Panc1 (cell line): ENCODE measurements around the gene OR2T35. TPM values are rescaled to one million over a fixed set of nuclear protein-coding genes. Genes with fewer than 3 reads are reported as not detected.

Experiments
- ATAC-seq: fragments of 200-7000 bp; cut with Tn5 transposase; 2 replicates; pipeline ENCODE4 v1.9.1; 2020; ENCODE audit warnings: mild to moderate bottlenecking, moderate library complexity
- BruUV-seq: library from RNA; stranded (reverse); fragments of 400-500 nt; replicated peaks from 2 replicates; lab custom pipeline; 2021; lab: Mats Ljungman, UMichigan
- CTCF ChIA-PET: fragments of 300-600 bp; sonication (Branson Sonifier 250); formaldehyde crosslinking; loops from one replicate; lab custom pipeline; 2022; ENCODE audit warnings: antibody characterized with exemption; lab: Charles Lee
- POLR2A ChIA-PET: fragments of 300-600 bp; sonication (Branson Sonifier 250); formaldehyde crosslinking; loops from one replicate; lab custom pipeline; 2022; ENCODE audit warnings: antibody characterized with exemption; lab: Charles Lee
- DNase-seq: peaks from one replicate; pipeline ENCODE4 v3.0.0-alpha.2; 2010; ENCODE audit warnings: low read depth, low spot score
- H3K27ac ChIP-seq: 2 replicates; pipeline ENCODE4 v1.5.1; 2011; ENCODE audit warnings: mild to moderate bottlenecking, low read length, inconsistent platforms
- H3K27me3 ChIP-seq: fragments of 200-500 bp; sonication (Bioruptor generic); 2 replicates; pipeline ENCODE4 v1.6.0; 2014; ENCODE audit warnings: low read length, inconsistent platforms; ENCODE audit not compliant: control insufficient read depth, insufficient read depth
- H3K36me3 ChIP-seq: fragments of 200-500 bp; sonication (Bioruptor generic); 2 replicates; pipeline ENCODE4 v1.5.1; 2014; ENCODE audit warnings: inconsistent platforms, mild to moderate bottlenecking, low read length, moderate library complexity; ENCODE audit not compliant: control insufficient read depth, insufficient read depth
- H3K4me1 ChIP-seq: 2 replicates; pipeline ENCODE4 v1.5.1; 2011; ENCODE audit warnings: inconsistent platforms, mild to moderate bottlenecking, low read length, moderate library complexity; ENCODE audit not compliant: control insufficient read depth, insufficient read depth
- H3K4me3 ChIP-seq, 2 experiments: 2 replicates each; pipeline ENCODE4 v1.5.1; 2011 to 2012; ENCODE audit warnings: low read depth in 2 of 2, low read length in 2 of 2, mild to moderate bottlenecking in 2 of 2, inconsistent platforms in 1 of 2, moderate library complexity in 1 of 2
- H3K9me3 ChIP-seq: fragments of 200-500 bp; sonication (Bioruptor generic); 2 replicates; pipeline ENCODE4 v1.5.1; 2014; ENCODE audit warnings: low read depth, mild to moderate bottlenecking, inconsistent platforms, low read length, moderate library complexity; ENCODE audit not compliant: control insufficient read depth, insufficient read depth
- POLR2AphosphoS5 ChIP-seq: IDR thresholded peaks from 2 replicates; pipeline ENCODE4 v1.6.1; 2012; ENCODE audit warnings: mild to moderate bottlenecking, low read depth, low read length, moderate library complexity
- SIN3A ChIP-seq: IDR thresholded peaks from 2 replicates; pipeline ENCODE4 v1.6.1; 2012; ENCODE audit warnings: low read depth, mild to moderate bottlenecking, low read length, moderate library complexity, borderline replicate concordance; ENCODE audit not compliant: insufficient read depth
- TCF7L2 ChIP-seq: IDR thresholded peaks from 2 replicates; pipeline ENCODE4 v1.6.1; 2011; ENCODE audit warnings: mild to moderate bottlenecking, low read depth, low read length, inconsistent platforms
- in situ Hi-C: cut with HindIII; loops from 2 replicates; pipeline ENCODE4 v1.10.0; 2016; ENCODE audit warnings: low sequenced_read_pairs, low pct_unique_long_range_greater_than_20kb
- intact Hi-C: fragments of 100-400 bp; cut with micrococcal nuclease; formaldehyde crosslinking; loops from one replicate; pipeline ENCODE4 v1.10.0; 2022; ENCODE audit not compliant: unreplicated experiment
- total RNA-seq: library from RNA; stranded (reverse); gene quantifications from one replicate; pipeline ENCODE4 v1.2.1, GENCODE V29; 2021; ENCODE audit not compliant: unreplicated experiment
- TF ChIP-seq, protein P1 (sequence below): fragments of 450-650 bp; IDR thresholded peaks from 2 replicates; pipeline ENCODE4 v1.5.1; 2017; ENCODE audit warnings: mild to moderate bottlenecking
- TF ChIP-seq, protein P2 (sequence below), 2 experiments: IDR thresholded peaks; 2 replicates each; pipeline ENCODE4 v1.6.1; 2011 to 2012; ENCODE audit warnings: low read depth in 2 of 2, control low read depth in 1 of 2, low read length in 1 of 2, mild to moderate bottlenecking in 1 of 2, moderate library complexity in 1 of 2; ENCODE audit not compliant: insufficient read depth in 1 of 2

OR2T35 gene
- total RNA-seq, 1 experiment from 2014 or later, result not detected

- CTCF ChIA-PET, result no interaction called here
- no TSS peak for BruUV-seq
- intact Hi-C loops (no loop called here), in situ Hi-C loops (no loop called here)
- ATAC-seq (peak; percentile 84), DNase-seq (peak; percentile 18)
- no peaks in the 10 kb centered on the region for H3K36me3 ChIP-seq
- H3K4me3 ChIP-seq, result no peak overlapping the region
- H3K27ac ChIP-seq, result no peak overlapping the region
- H3K9me3 ChIP-seq, result no peaks in the 10 kb centered on the region
- no peaks in the 10 kb centered on the region for H3K27me3 ChIP-seq
- POLR2A ChIA-PET, result no interaction called here
- H3K4me1 ChIP-seq, result no peaks in the 10 kb centered on the region
- TF ChIP-seq, protein P1, sequence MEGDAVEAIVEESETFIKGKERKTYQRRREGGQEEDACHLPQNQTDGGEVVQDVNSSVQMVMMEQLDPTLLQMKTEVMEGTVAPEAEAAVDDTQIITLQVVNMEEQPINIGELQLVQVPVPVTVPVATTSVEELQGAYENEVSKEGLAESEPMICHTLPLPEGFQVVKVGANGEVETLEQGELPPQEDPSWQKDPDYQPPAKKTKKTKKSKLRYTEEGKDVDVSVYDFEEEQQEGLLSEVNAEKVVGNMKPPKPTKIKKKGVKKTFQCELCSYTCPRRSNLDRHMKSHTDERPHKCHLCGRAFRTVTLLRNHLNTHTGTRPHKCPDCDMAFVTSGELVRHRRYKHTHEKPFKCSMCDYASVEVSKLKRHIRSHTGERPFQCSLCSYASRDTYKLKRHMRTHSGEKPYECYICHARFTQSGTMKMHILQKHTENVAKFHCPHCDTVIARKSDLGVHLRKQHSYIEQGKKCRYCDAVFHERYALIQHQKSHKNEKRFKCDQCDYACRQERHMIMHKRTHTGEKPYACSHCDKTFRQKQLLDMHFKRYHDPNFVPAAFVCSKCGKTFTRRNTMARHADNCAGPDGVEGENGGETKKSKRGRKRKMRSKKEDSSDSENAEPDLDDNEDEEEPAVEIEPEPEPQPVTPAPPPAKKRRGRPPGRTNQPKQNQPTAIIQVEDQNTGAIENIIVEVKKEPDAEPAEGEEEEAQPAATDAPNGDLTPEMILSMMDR, result peak; percentile 77
- no peak for TF ChIP-seq TCF7L2
- TF ChIP-seq, protein P2, sequence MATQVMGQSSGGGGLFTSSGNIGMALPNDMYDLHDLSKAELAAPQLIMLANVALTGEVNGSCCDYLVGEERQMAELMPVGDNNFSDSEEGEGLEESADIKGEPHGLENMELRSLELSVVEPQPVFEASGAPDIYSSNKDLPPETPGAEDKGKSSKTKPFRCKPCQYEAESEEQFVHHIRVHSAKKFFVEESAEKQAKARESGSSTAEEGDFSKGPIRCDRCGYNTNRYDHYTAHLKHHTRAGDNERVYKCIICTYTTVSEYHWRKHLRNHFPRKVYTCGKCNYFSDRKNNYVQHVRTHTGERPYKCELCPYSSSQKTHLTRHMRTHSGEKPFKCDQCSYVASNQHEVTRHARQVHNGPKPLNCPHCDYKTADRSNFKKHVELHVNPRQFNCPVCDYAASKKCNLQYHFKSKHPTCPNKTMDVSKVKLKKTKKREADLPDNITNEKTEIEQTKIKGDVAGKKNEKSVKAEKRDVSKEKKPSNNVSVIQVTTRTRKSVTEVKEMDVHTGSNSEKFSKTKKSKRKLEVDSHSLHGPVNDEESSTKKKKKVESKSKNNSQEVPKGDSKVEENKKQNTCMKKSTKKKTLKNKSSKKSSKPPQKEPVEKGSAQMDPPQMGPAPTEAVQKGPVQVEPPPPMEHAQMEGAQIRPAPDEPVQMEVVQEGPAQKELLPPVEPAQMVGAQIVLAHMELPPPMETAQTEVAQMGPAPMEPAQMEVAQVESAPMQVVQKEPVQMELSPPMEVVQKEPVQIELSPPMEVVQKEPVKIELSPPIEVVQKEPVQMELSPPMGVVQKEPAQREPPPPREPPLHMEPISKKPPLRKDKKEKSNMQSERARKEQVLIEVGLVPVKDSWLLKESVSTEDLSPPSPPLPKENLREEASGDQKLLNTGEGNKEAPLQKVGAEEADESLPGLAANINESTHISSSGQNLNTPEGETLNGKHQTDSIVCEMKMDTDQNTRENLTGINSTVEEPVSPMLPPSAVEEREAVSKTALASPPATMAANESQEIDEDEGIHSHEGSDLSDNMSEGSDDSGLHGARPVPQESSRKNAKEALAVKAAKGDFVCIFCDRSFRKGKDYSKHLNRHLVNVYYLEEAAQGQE (IDR thresholded peaks at IDR 0.05; ENCODE audit: insufficient read depth in 1 of 2, low read depth in 2 of 2, low read length in 1 of 2), result no peak
- TF ChIP-seq SIN3A, result no peak
- no peak for TF ChIP-seq POLR2AphosphoS5
Observed at GRCh38 chr1:248618878-248619277, 26.2 kb downstream of the OR2T35 start.

- DNase-seq (no peak), ATAC-seq (no peak)
- no peak overlapping the region for H3K4me3 ChIP-seq
- intact Hi-C loops (no loop called here), in situ Hi-C loops (no loop called here)
- H3K27me3 ChIP-seq, result no peaks in the 10 kb centered on the region
- no peaks in the 10 kb centered on the region for H3K36me3 ChIP-seq
- ChIA-PET POLR2A (no interaction called here), CTCF (no interaction called here)
- BruUV-seq, result no TSS peak
- no peaks in the 10 kb centered on the region for H3K4me1 ChIP-seq
- TF ChIP-seq POLR2AphosphoS5, result no peak
- TF ChIP-seq, protein P1, result no peak
- no peak for TF ChIP-seq SIN3A
- no peak for TF ChIP-seq TCF7L2
- TF ChIP-seq, protein P2 (IDR thresholded peaks at IDR 0.05; ENCODE audit: insufficient read depth in 1 of 2, low read depth in 2 of 2, low read length in 1 of 2), result no peak
- no peak overlapping the region for H3K27ac ChIP-seq
- H3K9me3 ChIP-seq, result no peaks in the 10 kb centered on the region
Observed at GRCh38 chr1:248618119-248618518, 27.0 kb downstream of the OR2T35 start.
